MM.1S (cell line): ENCODE data around the gene ST6GALNAC2.

Experiments
- DNase-seq: peaks from one replicate; pipeline ENCODE4 v3.0.0-alpha.2; 2015
- H2AFZ ChIP-seq: fragments of 300-600 bp; sonication (generic); 2 replicates; pipeline ENCODE4 v1.6.0; 2016; ENCODE audit warnings: antibody characterized with exemption, low read length
- H3F3A ChIP-seq: fragments of 300-600 bp; sonication (generic); 2 replicates; pipeline ENCODE4 v1.6.1; 2016; ENCODE audit warnings: mild to moderate bottlenecking, antibody characterized with exemption, low read length, moderate library complexity, mixed read lengths; ENCODE audit not compliant: insufficient read depth
- H3K27ac ChIP-seq: fragments of 300-600 bp; sonication (generic); 2 replicates; pipeline ENCODE4 v1.5.1; 2016; ENCODE audit warnings: mild to moderate bottlenecking, low read length
- H3K27me3 ChIP-seq: fragments of 300-600 bp; sonication (generic); replicated peaks from 2 replicates; pipeline ENCODE4 v1.6.0; 2016; ENCODE audit warnings: low read length; ENCODE audit not compliant: insufficient read depth
- H3K36me3 ChIP-seq: fragments of 300-600 bp; sonication (generic); replicated peaks from 2 replicates; pipeline ENCODE4 v1.6.1; 2016; ENCODE audit warnings: mild to moderate bottlenecking, low read length, mixed read lengths; ENCODE audit not compliant: insufficient read depth
- H3K4me1 ChIP-seq: fragments of 300-600 bp; sonication (generic); 2 replicates; pipeline ENCODE4 v1.6.1; 2016; ENCODE audit warnings: low read length, mixed read lengths
- H3K4me2 ChIP-seq: fragments of 300-600 bp; sonication (generic); 2 replicates; pipeline ENCODE4 v1.6.0; 2016; ENCODE audit warnings: low read depth, low read length
- H3K4me3 ChIP-seq: fragments of 300-600 bp; sonication (generic); 2 replicates; pipeline ENCODE4 v1.5.1; 2016; ENCODE audit warnings: low read length, mixed read lengths
- H3K79me2 ChIP-seq: fragments of 300-600 bp; sonication (generic); 2 replicates; pipeline ENCODE4 v1.6.1; 2016; ENCODE audit warnings: mixed run types, low read length, mixed read lengths
- H3K9ac ChIP-seq: fragments of 300-600 bp; sonication (generic); 2 replicates; pipeline ENCODE4 v1.6.1; 2016; ENCODE audit warnings: low read length, mixed read lengths
- H3K9me2 ChIP-seq: fragments of 300-600 bp; sonication (generic); replicated peaks from 2 replicates; pipeline ENCODE4 v1.6.1; 2016; ENCODE audit warnings: mild to moderate bottlenecking, low read length, mixed read lengths; ENCODE audit not compliant: insufficient read depth
- H3K9me3 ChIP-seq: fragments of 300-600 bp; sonication (generic); replicated peaks from 2 replicates; pipeline ENCODE4 v1.6.1; 2016; ENCODE audit warnings: mild to moderate bottlenecking, low read length, mixed read lengths; ENCODE audit not compliant: insufficient read depth
- H4K20me1 ChIP-seq: fragments of 300-600 bp; sonication (generic); 2 replicates; pipeline ENCODE4 v1.6.1; 2016; ENCODE audit warnings: mild to moderate bottlenecking, low read length, moderate library complexity, mixed read lengths; ENCODE audit not compliant: insufficient read depth
- EZH2 ChIP-seq: fragments of 300-600 bp; sonication (generic); optimal IDR thresholded peaks from 2 replicates; pipeline ENCODE3; 2017; ENCODE audit warnings: low read depth, mild to moderate bottlenecking, antibody characterized with exemption, low read length, mixed read lengths
- EZH2phosphoT487 ChIP-seq: fragments of 300-600 bp; sonication (generic); IDR thresholded peaks from 2 replicates; pipeline ENCODE4 v1.6.1; 2018; ENCODE audit warnings: antibody characterized with exemption, low read length
- TF ChIP-seq, protein P1 (sequence below): fragments of 300-600 bp; sonication (generic); IDR thresholded peaks from 2 replicates; pipeline ENCODE4 v1.5.1; 2016; ENCODE audit warnings: antibody characterized with exemption, low read length, mixed read lengths

The ST6GALNAC2 gene

GRCh38 chr17:76593384-76593826 is 7.7 kb upstream of the ST6GALNAC2 start:
- H4K20me1 ChIP-seq = no peaks in the 10 kb centered on the region
- TF ChIP-seq, protein P1, sequence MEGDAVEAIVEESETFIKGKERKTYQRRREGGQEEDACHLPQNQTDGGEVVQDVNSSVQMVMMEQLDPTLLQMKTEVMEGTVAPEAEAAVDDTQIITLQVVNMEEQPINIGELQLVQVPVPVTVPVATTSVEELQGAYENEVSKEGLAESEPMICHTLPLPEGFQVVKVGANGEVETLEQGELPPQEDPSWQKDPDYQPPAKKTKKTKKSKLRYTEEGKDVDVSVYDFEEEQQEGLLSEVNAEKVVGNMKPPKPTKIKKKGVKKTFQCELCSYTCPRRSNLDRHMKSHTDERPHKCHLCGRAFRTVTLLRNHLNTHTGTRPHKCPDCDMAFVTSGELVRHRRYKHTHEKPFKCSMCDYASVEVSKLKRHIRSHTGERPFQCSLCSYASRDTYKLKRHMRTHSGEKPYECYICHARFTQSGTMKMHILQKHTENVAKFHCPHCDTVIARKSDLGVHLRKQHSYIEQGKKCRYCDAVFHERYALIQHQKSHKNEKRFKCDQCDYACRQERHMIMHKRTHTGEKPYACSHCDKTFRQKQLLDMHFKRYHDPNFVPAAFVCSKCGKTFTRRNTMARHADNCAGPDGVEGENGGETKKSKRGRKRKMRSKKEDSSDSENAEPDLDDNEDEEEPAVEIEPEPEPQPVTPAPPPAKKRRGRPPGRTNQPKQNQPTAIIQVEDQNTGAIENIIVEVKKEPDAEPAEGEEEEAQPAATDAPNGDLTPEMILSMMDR = no peak
- no peak for TF ChIP-seq EZH2phosphoT487
- no peak for TF ChIP-seq EZH2
- H3K9me3 ChIP-seq = no peaks in the 10 kb centered on the region
- no peak overlapping the region for H3K9ac ChIP-seq
- no peaks in the 10 kb centered on the region for H3K79me2 ChIP-seq
- H3K4me3 ChIP-seq = no peak overlapping the region
- H3K9me2 ChIP-seq = no peaks in the 10 kb centered on the region
- H3K36me3 ChIP-seq = no peaks in the 10 kb centered on the region
- H3K4me1 ChIP-seq = 0 out of 2 replicates have a peak, but pooled peaks cover 3% of the 10 kb centered on the region
- no peak for DNase-seq
- H3F3A ChIP-seq = no peaks in the 10 kb centered on the region
- H3K27ac ChIP-seq = no peak overlapping the region
- H3K4me2 ChIP-seq = no peak overlapping the region
- H2AFZ ChIP-seq = no peak overlapping the region
- peaks cover 82% of the 10 kb centered on the region for H3K27me3 ChIP-seq

DNA sequence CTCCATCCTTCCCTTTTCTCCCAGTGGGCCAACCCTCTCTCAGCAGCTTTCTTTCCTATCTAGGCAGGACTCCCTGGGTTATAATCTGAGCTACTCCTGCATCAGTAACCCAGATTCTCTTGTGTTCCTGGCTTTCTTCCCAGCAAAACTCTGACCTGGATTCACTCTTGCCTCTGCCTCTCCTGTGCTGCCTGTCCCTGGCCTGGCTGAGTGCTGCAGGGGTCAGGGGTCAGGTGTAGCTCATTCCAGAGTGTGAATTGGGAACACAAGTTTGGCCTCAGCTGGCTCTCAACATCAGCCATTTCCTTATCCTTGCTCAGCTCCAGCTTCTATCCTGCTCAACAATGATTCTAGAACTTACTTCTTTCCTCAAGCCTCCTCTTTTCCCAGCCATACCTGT is 2.5 kb upstream of the ST6GALNAC2 start:
- no peak overlapping the region for H3K27ac ChIP-seq
- H3K4me2 ChIP-seq = no peak overlapping the region
- H3F3A ChIP-seq = no peaks in the 10 kb centered on the region
- no peaks in the 10 kb centered on the region for H3K9me3 ChIP-seq
- no peak overlapping the region for H3K9ac ChIP-seq
- no peak for DNase-seq
- no peaks in the 10 kb centered on the region for H3K9me2 ChIP-seq
- no peak overlapping the region for H3K4me3 ChIP-seq
- no peaks in the 10 kb centered on the region for H3K79me2 ChIP-seq
- no peaks in the 10 kb centered on the region for H4K20me1 ChIP-seq
- 0 out of 2 replicates have a peak, but pooled peaks cover 3% of the 10 kb centered on the region for H3K4me1 ChIP-seq
- H3K27me3 ChIP-seq = peaks cover 85% of the 10 kb centered on the region
- TF ChIP-seq EZH2 = no peak
- no peak for TF ChIP-seq EZH2phosphoT487
- TF ChIP-seq, protein P1 = no peak
- H2AFZ ChIP-seq = no peak overlapping the region
- H3K36me3 ChIP-seq = no peaks in the 10 kb centered on the region

GRCh38 chr17:76586741-76587487 is 1.3 kb upstream of the ST6GALNAC2 start:
- DNase-seq = no peak
- Histone ChIP-seq H3K4me2 (no peak overlapping the region), H3K27ac (no peak overlapping the region), H2AFZ (no peak overlapping the region), H3K4me1 (0 out of 2 replicates have a peak, but pooled peaks cover 3% of the 10 kb centered on the region), H3K79me2 (no peaks in the 10 kb centered on the region), H3K9me3 (no peaks in the 10 kb centered on the region), H3K9ac (no peak overlapping the region), H3K36me3 (no peaks in the 10 kb centered on the region), H3K27me3 (peaks cover 76% of the 10 kb centered on the region), H3K9me2 (no peaks in the 10 kb centered on the region), H3K4me3 (no peak overlapping the region), H4K20me1 (no peaks in the 10 kb centered on the region), H3F3A (no peaks in the 10 kb centered on the region)
- TF ChIP-seq EZH2phosphoT487 = no peak
- TF ChIP-seq, protein P1 = no peak
- TF ChIP-seq EZH2 = no peak
